MV-4-11 (cell line): Measurements from ENCODE around the gene ABHD14A.
"Not testable (repeated sequence)": the region's sequence is repeated elsewhere in the genome, so short reads cannot be mapped to it uniquely, and the experiment has no call there.

Experiments
- DNase-seq: peaks from one replicate; lab custom pipeline; 2025; lab: John Stamatoyannopoulos, UW

ABHD14A gene

DNA sequence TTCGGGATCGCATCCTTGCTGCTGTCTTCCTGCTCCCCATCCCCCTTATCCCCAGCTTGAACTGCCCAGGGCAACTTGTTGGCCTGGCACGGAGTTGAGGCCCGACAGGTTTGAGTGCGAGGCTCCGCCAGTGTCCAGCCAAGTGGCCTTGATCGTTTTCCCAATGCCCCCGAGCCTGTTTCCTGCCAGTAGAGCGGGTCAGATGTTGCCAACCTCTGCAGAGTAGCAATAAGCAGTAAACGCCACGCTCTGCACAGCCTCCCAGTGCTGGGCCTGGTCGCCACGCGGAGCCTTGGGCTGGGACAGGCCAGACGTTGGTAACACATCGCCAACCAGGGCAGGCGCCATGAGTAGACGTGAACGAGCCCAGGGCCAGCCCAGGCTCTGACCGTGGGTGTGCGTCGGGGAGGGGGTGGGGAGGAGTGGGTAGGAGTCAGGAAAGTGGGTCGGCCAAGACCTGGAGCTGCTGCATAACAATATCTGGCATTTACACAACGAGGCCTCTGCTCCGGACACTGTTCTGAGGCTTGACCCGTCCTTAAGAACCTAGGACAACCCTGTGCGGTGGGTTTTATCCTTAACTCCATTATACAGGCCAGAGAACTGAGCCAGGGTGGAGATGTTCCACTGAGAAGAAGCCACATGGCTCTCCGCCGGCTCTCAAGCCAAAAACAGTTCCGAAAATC, 444 bp upstream of the ABHD14A start:
- DNase-seq: peak; percentile 26

DNA sequence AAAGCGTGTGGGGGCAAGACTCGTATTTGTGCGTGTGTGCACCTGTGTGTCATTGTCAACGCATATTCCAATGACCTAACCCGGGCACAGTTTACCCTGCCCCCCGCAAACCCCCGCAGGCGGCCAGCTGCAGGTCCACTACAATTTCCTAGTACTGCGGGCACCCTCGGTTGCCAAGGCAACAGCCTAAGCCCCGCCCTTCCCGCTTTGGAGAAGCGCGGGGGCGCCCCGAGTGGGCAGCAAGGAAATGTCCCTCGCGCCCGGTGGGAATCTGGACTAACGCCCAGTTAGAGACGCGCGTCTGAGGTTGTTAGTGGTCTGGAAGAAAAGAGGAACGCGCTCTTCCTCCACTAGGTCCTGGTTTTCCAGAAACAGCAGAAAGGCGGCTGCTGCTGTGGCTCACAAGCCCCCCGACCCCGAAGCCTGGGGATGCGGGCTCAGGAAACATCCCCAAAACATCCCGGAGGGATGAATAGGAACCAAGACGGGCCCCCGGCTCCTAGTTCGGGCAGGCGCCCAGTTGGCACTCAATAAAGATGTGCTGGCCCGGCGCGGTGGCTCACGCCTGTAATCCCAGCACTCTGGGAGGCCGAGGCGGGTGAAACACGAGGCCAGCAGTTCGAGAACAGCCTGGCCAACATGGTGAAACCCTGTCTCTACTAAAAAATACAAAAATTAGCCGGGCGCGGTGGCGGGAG, 1.1 kb downstream of the ABHD14A start:
- DNase-seq: peak; percentile 59

DNA sequence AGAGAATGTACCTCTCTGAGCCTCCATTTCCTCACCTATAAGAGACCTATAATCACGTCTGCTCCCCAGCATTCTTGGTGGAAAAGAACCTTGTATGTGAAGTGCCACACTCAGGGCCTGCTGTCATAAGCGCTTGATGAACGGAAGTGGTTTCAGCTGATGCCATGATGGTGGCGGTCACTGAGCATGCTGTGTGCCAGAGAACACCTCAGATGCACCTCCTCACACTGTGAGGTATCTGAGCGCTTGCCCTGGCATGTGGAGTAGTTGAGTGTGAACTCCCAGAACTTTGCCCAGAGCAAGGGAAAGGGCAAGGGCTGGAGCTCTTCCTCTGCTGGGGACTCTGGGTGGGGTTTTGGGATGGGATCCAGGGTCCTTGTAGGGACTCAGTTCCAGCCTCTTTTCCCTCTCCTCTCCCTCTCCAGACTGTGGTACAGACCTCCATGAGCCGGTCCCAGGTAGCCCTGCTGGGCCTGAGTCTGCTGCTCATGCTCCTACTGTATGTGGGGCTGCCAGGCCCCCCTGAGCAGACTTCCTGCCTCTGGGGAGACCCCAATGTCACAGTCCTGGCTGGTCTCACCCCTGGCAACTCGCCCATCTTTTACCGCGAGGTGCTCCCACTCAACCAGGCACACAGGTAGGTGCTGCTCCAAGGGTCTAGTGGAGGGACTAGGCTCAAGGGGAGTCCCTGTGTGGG, 2.7 kb downstream of the ABHD14A start:
- no peak for DNase-seq

DNA sequence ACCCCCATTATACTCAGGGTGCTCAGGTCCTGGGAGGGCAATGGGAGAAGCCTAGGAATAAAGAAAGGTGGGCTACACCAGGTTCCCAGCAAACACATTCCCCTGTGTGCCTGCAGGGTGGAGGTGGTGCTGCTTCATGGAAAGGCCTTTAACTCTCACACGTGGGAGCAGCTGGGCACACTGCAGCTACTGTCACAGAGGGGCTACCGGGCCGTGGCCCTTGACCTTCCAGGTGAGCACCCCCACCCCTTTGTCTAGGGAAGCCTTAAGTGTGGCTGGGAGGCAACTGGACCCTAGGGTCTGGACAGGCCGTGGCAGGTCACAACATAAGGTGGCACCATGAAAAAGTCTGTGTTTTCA, 3.3 kb downstream of the ABHD14A start:
- no peak for DNase-seq

DNA sequence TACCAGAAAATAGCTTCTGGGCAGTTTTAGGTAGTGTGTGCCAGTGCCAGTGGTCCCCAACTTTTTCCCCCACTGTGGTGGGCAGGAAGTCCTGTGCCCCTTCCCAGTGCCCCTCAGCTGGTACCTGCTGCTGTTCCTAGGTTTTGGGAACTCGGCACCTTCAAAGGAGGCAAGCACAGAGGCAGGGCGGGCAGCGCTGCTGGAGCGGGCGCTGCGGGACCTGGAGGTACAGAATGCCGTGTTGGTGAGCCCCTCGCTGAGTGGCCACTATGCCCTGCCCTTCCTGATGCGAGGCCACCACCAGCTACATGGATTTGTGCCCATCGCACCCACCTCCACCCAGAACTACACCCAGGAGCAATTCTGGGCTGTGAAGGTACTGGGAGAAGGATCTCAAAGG, 5.4 kb downstream of the ABHD14A start:
- no peak for DNase-seq

DNA sequence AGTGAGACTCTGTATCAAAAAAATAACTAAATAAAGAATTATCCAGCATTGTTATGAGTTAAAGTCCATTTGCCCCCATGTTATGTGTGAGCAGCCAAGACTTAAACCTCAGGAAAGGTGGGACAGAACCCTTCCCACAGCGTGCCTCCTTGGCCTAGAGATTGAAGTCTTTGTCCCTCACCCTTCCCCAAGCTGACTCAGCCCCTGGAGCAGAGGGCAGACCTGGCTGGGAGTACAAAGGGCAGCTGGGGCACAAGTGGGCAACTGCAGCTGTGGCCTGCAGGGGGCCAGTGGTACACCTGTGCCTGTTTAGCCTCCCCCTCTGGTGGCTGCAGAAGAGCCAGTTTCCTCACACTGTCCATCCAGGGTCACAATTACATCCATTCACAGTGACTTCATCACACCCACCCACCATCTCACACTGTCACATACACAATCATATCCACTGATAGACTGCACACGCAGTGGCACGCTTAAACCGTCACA, 7.5 kb downstream of the ABHD14A start:
- peak; percentile 62 for DNase-seq

DNA sequence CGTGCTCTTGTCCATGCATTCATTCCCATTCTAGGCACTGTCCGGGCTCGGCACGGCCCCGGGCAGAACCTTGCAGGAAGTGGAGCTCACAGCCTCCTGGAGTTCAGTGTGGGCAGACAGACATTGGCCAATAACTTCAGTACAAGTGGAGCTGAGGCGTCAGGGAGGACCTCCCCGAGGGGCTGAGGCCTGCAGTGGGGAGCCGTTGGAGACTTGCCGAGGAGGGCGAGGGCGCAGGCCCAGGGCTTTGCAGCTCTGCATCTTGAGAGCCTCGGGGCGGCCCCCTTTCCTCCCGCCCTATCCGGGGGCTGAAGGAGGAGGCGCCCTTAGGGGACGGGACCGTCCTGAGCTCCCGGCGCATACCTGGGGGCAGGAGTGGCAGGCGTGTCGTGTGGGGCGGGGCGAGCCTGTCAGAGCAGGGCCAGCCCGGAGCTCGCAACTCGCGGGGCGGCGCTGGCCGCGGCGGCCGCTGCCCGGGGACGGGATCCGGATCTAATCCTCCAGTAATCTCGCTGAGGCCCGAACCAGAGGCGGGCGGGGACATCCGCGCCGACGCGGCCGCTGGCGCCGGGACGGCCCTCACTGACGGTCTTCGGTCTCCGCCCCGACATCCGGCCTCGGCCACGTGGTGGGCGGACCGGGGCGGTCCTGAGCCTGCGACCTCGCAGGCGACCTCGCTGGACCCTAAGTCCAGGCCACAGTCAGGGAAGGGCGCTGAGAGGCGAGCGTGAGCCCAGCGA, 8.1 kb downstream of the ABHD14A start, which contains the start of gene ACY1:
Gene ACY1, plus strand, starts transcription at position 698 of the 740 bp plus-strand sequence. CDS start 530 bp downstream, outside the sequence.
- DNase-seq: peak; percentile 82

DNA sequence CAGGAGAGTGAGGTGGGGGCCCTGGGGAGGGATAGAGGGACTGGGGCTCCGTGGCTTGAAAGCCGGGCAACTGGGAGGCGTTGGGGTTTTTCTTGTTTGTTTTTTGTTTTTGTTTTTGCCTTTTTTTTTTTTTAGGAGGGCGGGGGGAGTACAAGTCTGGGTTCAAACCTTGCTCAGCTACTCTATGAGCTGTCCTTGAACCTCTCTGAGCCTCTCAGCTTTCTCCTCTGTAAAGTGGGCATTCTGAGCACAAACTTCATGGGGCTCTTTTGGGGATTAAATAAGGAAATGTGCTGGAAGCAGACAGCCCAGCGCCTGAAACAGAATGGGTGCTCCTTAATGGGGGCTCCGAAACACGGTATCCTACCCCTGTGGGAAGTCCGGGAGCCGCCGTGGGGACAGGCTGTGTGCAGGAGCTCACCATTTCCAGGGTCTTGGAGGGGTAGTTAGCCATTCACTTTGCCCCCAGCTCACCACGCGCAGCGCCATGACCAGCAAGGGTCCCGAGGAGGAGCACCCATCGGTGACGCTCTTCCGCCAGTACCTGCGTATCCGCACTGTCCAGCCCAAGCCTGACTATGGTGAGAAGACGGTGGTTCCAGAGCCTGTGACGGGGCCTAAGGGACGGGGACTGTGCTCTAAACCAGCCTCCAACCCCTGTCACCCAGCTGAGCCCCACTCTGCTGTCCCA, 8.9 kb downstream of the ABHD14A start:
- DNase-seq: peak; percentile 22

DNA sequence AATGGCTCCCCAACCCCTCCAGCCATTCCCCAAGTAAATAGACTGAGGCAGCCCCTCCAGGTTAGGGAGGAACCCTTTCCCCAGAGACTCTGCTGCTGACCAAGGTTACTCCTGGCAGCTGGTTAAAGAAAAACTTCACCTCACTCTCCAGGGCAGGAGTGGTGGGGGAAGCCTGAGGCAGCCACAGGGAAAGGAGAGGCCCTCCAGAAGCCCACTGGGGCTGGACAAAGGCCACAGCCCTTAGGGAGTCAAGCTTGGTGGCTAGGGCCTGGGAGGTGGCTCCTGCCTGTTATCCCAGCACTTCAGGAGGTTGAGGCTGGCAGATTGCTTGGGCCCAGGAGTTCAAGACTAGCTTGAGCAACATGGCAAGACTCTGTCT, 9.4 kb downstream of the ABHD14A start:
- no peak for DNase-seq

DNA sequence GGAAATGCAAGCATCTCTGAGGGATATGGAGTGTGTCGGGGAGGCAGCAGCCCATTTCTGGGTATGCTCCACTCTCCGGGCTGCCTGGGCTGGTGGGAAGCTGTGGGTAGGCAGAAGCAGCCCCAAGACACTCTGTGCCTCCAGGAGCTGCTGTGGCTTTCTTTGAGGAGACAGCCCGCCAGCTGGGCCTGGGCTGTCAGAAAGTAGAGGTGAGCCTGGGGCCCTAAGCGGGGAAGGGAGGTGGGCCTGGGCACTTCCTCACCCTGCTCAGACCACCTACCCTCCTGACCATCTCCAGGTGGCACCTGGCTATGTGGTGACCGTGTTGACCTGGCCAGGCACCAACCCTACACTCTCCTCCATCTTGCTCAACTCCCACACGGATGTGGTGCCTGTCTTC, 10.2 kb downstream of the ABHD14A start:
- no peak for DNase-seq

DNA sequence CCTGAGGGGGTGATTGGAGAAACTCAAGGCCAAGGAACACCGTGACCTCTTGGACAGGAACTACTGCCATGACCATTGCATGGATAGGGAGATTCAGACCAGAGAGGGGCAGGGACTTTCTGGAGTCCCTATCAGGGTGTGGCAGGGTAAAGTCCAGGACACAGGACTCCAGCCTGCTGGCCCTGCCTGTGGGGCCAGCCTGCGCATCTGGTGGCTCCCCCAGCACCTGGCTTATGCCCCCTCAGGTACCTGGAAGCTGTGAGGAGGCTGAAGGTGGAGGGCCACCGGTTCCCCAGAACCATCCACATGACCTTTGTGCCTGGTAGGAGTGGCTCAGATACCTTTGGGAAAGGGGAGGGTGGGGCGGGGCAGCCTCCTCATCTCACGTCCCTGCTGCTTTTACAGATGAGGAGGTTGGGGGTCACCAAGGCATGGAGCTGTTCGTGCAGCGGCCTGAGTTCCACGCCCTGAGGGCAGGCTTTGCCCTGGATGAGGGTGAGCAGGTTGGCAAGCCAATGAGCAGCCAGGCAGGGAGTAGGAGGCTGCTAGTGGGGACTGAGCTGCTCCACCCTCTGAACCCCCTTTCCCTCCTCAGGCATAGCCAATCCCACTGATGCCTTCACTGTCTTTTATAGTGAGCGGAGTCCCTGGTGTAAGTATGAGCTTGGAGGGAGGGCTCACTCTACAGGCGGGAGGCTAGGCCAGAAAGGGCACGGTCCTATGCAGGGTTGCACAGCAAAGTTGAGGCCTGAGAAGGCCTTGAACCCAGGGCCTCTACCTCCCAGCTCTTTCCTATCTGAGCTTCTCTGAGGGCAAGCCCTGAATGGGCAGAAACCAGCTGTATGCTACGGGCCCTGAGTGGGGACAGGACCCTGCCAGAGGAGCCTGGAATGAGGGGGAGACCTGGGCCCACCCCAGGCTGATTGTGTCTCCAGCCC, 11.4 kb downstream of the ABHD14A start:
- no peak for DNase-seq

DNA sequence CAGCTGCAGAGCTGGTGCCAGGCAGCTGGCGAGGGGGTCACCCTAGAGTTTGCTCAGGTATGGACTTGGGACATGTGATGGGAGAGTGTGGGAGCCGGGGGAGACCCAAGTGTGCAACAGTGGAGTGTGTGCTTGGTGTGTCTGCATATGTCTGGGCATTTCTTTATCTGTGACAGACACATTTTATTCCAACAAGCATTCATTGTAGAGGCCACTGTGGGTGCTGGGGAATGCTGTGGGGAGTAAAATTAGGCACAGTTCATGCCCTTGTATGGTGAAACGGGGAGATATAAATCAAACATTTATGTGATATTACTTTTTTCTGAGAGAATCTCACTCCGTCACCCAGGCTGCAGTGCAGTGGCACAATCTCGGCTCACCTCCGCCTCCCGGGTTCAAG, 12.7 kb downstream of the ABHD14A start:
- no peak for DNase-seq

DNA sequence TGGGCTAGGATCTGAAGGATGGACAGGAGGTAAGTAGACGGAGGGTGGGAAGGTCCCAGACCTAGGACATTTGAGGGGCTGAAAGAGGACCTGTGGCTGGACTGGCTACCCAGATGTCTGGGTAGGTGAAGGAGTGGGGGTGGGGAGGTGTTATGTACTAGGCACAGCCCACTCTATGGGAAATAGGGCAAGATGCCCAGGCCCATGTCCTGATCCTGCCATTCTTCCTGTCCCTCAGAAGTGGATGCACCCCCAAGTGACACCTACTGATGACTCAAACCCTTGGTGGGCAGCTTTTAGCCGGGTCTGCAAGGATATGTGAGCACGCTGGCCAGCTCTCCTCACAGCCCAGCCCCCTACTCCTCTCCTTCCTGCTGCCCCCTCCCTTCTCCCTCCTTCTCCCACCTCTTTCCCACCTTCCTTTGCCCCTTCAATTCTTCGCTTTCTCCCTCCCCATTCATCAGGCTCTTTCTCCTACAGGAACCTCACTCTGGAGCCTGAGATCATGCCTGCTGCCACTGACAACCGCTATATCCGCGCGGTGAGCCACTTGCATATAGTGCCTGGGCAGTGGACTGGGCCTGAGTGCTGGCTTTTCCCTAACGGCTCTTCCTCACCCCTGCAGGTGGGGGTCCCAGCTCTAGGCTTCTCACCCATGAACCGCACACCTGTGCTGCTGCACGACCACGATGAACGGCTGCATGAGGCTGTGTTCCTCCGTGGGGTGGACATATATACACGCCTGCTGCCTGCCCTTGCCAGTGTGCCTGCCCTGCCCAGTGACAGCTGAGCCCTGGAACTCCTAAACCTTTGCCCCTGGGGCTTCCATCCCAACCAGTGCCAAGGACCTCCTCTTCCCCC, 13.7 kb downstream of the ABHD14A start:
- no peak for DNase-seq

DNA sequence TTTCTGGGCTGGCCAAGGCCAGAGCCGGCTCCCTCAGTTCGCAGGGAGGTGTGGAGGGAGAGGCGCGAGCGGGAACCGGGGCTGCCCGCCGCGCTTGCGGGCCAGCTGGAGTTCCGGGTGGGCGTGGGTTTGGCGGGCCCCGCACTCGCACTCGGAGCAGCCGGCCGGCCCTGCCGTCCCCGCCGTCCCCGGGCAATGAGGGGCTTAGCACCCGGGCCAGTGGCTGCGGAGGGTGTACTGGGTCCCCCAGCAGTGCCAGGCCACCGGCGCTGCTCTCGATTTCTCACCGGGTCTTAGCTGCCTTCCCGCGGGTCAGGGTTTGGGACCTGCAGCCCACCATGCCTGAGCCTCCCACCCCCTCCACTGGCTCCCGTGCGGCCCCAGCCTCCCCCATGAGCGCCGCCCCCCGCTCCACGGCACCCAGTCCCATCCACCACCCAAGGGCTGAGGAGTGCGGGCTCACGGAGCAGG, 15.7 kb downstream of the ABHD14A start:
- DNase-seq: not testable (repeated sequence)

DNA sequence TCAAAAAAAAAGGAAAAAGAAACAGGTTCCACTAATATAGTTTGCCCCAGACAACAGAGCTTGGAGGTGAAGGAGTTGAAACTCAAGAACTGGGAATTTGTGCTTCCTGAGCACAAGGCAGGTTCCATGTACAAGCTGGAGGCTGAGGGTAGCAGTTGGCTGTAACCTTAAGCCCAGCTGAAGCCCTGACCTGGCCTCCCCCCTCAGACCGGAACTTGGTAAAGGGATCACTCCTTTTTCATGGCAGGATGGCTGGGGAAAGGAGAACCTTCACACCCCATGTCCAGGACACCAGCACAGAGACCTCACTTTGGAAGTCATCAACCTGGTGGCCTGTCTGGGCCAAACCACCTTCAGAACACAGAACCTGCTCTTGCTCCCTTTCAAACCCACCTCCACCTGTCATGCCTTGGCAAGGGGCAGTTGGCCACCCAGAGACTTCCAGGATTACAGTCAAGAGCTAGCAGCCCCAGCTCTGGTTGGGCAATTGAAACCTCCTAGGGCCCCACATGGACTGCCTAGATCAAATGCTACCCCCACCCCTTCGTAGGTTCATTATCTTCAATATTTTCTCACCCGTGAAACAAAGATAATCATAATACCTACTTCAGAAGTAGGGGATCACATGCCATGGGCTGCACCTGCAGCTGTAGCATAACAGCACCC, 17.3 kb downstream of the ABHD14A start:
- DNase-seq: peak; percentile 16

DNA sequence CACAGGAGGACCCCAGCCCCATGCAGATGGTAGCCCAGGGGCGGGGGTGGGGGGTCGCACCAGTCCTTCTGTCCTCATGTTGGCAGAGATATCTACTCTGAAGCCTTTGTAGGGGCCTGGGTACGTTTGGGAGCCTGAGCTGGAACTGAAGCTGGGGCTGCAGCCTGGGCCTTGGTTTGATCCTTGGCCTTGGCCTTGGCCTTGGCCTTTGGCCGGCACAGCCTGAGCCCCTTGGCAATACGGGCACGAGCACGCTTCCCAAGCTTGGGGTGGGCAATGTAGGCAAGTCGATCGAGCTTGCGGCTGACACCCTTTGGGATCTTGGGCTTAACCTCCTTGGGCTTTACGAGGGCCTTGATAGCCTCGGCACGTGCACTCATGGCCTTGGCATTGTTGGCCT, 18.8 kb downstream of the ABHD14A start:
- DNase-seq: not testable (repeated sequence)

DNA sequence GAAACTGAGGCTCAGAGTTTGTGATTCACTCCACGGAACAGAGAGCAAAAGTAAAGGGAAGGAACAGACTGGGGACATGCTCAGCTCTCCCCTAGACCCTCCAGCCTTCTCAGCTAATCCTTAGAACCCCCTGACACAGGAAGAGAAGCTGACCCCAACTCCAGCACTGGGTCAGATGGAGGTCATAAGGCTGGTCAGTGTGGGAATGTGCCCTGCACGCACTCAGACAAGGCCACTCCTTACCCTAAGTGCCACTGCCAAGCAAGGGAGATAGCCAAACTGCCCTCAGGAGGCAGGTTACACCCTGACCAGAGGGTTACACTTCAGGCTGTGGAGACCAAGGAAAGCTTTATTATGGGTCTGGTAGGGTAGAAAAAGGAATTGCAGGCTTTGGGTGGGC, 19.7 kb downstream of the ABHD14A start:
- no peak for DNase-seq

DNA sequence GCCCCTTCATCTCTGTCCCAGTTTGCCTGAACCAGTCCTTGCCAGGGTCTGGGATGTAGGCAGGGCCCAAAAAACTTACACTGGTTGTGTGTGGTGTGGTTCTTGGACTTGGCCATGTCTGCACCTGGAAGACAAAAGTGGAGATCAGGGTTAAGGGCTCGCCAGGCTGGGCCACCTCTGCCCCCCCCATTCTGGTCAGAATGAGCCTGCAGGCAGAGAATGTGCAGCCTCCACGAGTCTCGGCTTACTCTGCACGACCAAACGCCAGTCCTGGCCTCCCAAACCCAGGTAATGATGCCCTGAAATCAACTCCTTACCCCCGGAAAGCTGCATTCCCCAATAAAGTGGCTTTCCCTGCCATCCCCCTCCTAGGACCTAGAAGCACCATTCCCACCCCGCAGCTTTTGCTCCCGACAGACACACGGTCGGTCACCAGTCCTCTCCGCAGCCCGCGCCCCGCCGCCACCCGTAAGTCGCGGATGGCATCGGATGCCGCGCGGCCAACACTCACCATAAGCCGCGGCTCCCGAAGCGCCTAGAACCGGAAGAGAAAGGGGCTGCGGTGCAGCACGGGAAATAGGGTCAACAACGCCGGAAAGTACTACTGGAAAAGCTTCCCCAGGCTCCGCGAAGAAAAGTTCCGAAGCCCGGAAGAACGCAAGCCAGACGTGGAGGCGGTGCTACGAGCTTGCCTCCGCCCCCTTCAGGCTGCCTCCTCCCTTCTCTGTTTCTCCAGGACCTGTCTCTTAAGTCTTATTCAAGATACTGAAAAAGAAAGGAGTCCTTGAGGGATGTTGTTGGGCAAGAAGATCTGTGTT, 20.7 kb downstream of the ABHD14A start, which contains the start of gene RPL29:
Gene RPL29, minus strand, starts transcription at position 550 of the 818 bp plus-strand sequence. Its CDS starts 434 bp downstream, at position 116.
- peak; percentile 96 for DNase-seq
